Heart left ventricle (tissue), 13 donors: ENCODE data around the gene PHF11.

ENCODE experiments used
- POLR2A ChIP-seq, 2 donors: fragments of 450-650 bp; IDR thresholded peaks; one replicate each; pipeline ENCODE4 v1.6.1; 2017; ENCODE audit warnings: antibody characterized with exemption in 2 of 2, mild to moderate bottlenecking in 2 of 2, moderate library complexity in 2 of 2
- TF ChIP-seq, protein P1 (sequence below), 12 donors: fragments of 200-600 bp; sonication (generic) in 4 of 12; IDR thresholded peaks; one replicate each; pipeline versions ENCODE4 v1.5.0 to v1.8.0; 2018 to 2022; ENCODE audit warnings: antibody characterized with exemption in 12 of 12, mild to moderate bottlenecking in 5 of 12
- donor health status: ischemic (EF 13 %, LVEDD 7.1; RV severe dilation, severe dysfunction).
- donor health status: DM: no; HTN: yes; CAD: no.
- donor health status: DM: no; HTN: no; CAD: no.
- donor health status: ischemic (EF 25% LVEDD 6.9; RV normal size, moderate dysfunction).
- donor health status: ischemic (EF 25% LVEDD 5.7; RV mildly dilated, moderate dysfunction).
- donor health status: ischemic (EF 35%, LVEDD 5.7; RV mildly dilated, moderate dysfunction).
- donor health status: nonischemic (EF 11% LVEDD 7.7; RV severe dilation, severe dysfunction).
- donor health status: DM: yes; HTN: yes; CAD: no.
- donor health status: PGD.
- donor health status: ischemic (EF 29% LVEDD 5.4; RV normal size, mild dysfunction).
- donor health status: nonischemic (EF 23%, LVEDD 6.1; RV moderate dilation, normal function).

DNA sequence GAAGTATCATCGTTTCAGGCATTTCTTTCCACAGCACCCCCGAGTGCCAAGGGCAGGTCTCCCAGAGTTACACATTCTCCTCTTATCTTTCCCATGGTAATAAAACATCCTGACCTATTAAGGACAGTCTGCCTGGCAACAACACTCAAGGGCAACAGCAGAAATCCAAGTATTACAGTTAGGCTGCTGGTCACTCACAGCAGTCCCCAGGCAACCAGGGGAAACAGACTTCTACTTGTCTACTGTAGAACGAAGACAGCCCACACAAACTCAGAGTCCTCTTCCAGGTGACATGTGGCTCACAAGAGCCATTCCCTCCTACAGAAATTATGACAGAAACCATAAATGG, 65.3 kb downstream of the PHF11 start:
- TF ChIP-seq, protein P1, sequence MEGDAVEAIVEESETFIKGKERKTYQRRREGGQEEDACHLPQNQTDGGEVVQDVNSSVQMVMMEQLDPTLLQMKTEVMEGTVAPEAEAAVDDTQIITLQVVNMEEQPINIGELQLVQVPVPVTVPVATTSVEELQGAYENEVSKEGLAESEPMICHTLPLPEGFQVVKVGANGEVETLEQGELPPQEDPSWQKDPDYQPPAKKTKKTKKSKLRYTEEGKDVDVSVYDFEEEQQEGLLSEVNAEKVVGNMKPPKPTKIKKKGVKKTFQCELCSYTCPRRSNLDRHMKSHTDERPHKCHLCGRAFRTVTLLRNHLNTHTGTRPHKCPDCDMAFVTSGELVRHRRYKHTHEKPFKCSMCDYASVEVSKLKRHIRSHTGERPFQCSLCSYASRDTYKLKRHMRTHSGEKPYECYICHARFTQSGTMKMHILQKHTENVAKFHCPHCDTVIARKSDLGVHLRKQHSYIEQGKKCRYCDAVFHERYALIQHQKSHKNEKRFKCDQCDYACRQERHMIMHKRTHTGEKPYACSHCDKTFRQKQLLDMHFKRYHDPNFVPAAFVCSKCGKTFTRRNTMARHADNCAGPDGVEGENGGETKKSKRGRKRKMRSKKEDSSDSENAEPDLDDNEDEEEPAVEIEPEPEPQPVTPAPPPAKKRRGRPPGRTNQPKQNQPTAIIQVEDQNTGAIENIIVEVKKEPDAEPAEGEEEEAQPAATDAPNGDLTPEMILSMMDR (IDR thresholded peaks at IDR 0.05): no peak
- TF ChIP-seq POLR2A (IDR thresholded peaks at IDR 0.05): no peak
